GM12892 (cell line): Measurements from ENCODE around the gene TUT1.
"Not testable (repeated sequence)": the region's sequence is repeated elsewhere in the genome, so short reads cannot be mapped to it uniquely, and the experiment has no call there.

Experiments
- POLR2A ChIP-seq: IDR thresholded peaks from 2 replicates; pipeline ENCODE4 v1.6.1; 2011; ENCODE audit warnings: low read depth, low read length, control low read depth
- POLR2AphosphoS5 ChIP-seq: IDR thresholded peaks from 2 replicates; pipeline ENCODE4 v1.6.1; 2011; ENCODE audit warnings: low read depth, low read length, control low read depth

DNA sequence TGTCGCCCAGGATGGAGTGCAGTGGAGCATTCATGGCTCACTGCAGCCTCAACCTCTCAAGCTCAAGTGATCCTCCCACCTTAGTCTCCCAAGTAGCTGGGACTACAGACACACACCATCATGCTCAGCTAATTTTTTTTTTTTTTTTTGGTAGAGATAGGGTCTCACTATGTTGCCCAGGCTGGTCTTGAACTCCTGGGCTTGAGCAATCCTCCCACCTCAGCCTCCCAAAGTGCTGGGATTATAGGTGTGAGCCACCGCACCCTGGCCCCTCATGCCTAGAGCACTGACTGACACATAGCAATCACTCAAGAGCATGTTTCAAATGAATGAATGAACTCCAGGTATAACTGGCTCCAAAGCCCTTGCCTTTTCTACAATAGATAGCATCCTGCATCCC is 40.8 kb downstream of the TUT1 start:
- TF ChIP-seq POLR2A, POLR2AphosphoS5: not testable (repeated sequence)
